Frontal cortex (tissue), 4 donors: ENCODE measurements around the gene PRKCQ. TPM values are rescaled to one million over a fixed set of nuclear protein-coding genes. Genes with fewer than 3 reads are reported as not detected.
"Not testable (repeated sequence)": the region's sequence is repeated elsewhere in the genome, so short reads cannot be mapped to it uniquely, and the experiment has no call there.

Experiments used
- DNase-seq, 2 donors: peaks; one replicate each; pipeline ENCODE4 v3.0.0; 2012; ENCODE audit warnings: low spot score in 2 of 2
- FAIRE-seq: peaks from 2 replicates; lab custom pipeline; 2012; peaks lifted over from hg19 to GRCh38; lab: Jason Lieb, UNC
- total RNA-seq: library from RNA; depleted of rRNA; stranded (reverse); fragments of >200 nt; gene quantifications from one replicate; pipeline ENCODE4 v1.2.3, GENCODE V29; 2014
- donor health status: control.
- donor health status: control.
- donor health status: control.

PRKCQ gene
- total RNA-seq, 1 donor from 2014 or later: 2.0 TPM

DNA sequence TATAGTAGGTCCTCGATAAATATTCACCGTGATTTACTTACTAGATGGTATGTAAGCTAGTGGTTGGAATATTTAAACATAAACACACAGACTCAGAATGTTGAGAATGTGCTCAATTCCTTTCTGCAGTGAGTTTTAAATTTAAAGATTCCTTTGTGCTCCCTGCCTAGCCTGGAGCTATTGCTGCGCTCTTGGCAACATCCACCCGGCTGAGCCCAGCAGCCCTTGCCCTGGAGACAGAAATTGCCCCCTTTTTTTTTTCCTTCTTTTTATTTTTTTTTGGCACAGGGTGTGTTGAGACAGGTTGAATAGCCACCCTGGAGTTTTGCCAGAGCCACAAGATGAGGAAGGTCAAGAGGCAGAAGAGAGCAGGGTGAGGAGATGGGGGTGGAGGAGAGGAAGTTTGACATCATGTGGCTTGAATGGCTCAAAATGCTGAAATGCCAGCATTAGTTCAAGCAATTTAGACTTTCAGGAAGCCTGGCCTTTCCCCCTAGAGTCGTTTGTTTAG, 180.8 kb downstream of the PRKCQ start:
- no peak for FAIRE-seq

DNA sequence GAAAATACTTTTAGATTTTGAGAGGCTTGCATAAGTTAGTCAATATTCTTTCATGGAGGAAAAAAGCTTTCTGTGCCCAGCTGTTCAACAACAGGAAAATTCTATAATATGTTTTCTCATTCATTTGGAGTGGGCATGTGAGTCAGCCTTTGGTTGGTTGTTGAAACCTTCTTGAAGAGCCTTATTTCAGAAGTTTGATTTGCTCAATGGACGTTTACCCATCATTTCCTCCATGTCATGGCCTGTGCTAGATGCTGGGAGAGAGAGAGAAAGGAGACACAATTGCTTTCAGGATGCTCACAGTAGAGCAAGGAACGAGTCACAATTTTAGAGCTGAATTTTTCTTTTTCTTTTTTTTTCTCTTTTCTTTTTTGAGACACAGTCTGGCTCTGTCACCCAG, 181.7 kb downstream of the PRKCQ start:
- DNase-seq (no peak), FAIRE-seq (no peak)

More for the DNA sequence above, 180.8 kb downstream of the PRKCQ start:
- no peak for DNase-seq

DNA sequence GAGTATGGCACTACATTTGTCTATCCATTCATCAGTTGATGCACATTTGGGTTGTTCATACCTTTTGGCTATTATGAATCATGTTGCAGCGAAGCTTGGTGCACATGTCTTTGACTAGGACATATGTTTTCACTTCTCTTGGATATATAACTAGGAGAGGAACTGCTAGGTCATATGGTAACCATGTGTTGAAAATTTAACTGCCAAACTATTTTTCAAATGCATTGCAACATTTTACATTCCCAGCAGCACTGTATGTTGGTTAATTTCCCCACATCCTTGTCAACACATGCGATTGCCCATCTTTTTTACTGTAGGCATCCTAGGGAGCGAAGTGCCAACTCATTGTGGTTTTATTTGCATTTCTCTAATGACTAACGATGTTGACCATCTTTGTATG, 183.4 kb downstream of the PRKCQ start:
- no peak for DNase-seq
- FAIRE-seq: no peak

DNA sequence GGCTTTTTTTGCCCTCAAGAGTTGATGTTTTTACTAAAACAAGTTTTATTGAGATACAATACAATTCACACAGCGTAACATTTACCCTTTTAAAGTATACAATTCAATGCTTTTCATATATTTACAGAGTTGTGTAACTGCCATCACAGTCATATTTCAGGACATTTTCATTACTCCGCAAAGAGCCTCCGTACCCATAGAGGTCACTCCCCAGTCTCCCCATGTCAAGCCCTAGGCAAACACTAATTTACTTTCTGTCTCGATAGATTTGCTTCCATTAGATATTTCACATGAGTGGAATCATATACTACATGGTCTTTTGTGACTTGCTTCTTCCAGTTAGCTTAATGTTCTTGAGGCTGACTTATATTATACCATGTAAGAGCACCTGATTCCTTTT, 183.8 kb downstream of the PRKCQ start:
- no peak for DNase-seq
- FAIRE-seq: no peak

DNA sequence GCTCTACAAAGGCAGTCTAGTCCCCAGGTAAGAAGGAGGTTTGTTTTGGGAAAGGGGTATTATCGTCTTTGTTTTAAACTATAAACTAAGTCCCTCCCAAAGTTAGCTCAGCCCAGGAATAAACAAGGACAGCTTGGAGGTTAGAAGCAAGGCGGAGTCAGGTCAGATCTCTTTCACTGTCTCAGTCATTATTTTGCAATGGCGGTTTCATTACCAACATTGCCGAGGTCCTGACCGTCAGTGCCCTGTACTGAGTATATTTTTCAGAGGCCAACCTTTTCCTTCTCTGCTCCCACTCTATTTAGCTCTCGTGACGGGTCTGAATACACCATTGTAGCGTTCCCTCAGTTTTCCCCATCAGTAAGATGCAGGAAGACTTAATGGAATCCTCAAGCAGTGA, 184.5 kb downstream of the PRKCQ start:
- no peak for DNase-seq
- no peak for FAIRE-seq

DNA sequence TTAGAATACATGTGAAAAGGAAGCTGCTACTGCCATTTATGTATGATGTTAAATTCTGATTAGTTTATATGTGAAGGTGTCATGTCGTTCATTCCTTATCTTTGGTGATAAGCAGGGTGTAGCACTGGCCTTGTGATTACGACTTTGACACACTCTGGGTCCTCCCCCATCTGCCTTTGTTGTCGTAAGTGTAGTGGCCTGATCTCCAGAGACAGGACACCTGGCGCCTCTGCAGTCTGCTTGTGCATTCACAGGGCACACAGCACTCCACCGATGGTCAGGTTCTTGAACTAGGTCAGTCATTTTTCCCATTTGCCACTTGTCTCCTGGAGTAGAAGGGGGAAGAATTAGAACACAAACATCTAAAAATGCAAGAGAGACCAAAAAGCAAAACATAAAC, 186.0 kb downstream of the PRKCQ start:
- DNase-seq (no peak), FAIRE-seq (no peak)

DNA sequence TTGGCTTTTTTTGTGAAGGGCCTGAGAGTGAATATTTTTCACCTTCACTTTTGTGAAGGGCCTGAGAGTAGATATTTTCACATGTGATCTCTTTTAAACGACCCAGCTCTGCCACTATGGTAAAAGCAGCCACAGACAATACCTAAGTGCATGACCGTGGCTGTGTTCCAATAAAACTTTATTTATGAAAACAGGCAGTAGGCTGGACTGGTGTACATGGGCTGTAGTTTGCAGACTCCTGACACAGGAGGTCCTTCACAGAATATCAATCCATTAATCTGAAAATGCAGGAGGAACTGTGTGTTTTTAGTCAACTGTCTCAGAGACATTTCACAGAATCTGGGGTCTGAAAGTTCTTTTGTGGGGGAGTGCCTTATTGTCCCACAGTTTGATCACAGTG, 186.9 kb downstream of the PRKCQ start:
- DNase-seq (no peak), FAIRE-seq (no peak)

DNA sequence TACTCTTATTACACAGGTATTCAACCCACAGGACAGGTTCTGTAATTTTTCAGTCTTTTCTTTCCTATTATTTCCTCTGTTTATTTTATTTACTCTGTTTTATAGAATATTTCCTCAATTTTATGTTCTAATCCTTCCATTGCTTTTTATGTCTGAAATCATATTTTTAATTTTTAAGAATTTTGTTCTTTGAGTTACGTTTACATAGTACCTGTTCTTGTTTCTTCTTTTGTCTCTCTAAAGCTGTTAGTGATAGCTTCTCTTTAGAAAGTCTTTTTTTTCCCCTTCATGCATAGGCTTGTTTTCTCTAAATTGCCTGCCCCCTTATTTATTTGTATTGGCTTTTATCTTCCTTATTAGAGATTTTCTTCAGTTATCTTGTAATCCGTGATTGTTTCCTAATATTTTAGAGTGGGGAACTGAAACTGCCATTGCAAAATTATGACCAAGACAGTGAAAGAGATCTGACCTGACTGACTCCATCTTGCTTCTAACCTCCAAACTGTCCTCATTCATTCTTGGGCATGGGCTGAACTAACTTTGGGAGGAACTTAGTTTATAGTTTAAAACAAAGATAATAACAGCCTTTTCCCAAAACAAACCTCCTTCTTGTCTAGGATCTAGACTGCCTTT, 189.7 kb downstream of the PRKCQ start:
- DNase-seq: no peak
- FAIRE-seq: no peak

DNA sequence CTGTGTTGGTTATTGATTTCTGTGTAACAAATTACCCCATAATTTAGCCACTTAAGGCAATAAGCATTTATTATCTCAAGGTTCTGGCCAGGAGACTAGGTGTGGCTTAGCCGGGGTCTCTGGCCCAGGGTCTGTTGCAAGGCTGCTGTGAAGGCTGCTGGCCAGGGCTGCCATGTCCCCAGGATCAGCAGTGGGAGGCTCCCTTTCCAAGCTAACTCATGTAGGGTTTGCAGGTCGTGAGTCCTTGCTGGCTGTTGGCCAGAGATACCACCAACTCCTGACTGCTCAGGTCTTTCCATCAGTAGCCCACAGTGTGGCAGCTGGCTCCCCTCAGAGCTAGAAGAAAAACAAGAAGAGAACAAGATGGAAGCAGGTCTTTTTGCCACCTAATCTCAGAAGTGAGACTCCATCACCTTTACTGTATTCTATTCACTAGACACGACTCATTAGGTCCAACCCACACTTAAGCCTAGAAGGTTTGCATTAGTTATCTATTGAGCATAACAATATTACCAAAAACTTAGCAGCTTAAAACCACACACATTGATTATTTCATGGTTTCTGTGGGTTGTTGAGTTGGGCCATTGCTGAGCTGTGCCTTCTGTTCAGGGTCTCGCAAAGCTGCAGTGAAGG, 191.7 kb downstream of the PRKCQ start:
- DNase-seq: no peak

DNA sequence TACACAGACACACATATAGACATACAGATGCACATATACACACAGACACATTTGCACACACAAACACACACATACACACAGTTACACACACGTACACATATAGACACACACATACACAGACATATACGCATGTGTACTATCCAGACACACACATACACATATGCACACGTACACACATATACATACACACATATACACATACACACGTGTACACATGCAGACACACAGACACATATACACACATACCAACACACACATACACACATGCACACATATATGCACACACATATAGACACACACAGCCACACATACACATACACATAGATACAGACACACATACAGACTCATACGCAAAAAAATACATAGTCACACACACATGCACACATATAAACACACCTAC, 193.1 kb downstream of the PRKCQ start:
- FAIRE-seq: no peak

More for the DNA sequence above, 191.7 kb downstream of the PRKCQ start:
- no peak for FAIRE-seq

DNA sequence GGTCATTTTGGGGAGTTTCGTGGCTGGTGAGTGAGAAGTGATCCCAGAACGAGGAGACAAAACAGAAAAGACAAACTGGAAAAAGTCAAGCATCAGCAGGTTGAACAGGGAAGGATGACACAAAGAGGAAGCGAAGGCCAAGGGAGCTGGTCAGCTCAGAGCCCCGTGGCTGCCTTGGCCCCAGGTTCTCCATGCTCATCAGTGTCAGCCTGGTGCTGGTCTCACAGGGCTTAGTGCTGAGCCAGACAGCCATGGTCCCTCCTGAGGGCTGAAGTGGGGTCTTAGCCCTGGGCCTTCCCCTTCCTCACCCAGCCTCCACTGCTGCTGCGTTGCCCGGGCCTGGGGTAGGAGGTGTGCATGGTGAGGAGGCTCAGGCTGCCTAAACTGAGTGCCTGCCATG, 193.7 kb downstream of the PRKCQ start:
- DNase-seq: no peak
- FAIRE-seq: no peak

More for the DNA sequence above, 193.1 kb downstream of the PRKCQ start:
- no peak for DNase-seq

DNA sequence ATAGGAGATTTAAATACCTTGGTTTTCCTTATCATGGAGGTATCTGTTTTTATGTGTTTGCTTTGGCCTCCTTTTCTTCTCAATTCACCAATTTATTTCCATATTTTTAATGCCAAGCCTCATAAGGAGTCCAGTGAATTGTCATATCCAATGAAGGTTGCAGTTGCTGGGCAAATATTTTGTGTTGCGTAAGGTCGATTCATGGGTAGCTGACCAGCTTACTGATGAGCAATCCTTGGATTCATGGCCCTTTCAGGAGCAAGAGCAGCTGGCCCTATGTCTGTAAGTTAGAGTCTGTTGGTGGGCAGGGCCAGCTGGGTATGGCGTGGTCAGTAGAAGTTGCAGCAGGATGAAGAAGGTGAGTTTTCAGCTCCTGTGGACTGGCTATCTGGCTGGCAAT, 194.4 kb downstream of the PRKCQ start:
- no peak for FAIRE-seq

DNA sequence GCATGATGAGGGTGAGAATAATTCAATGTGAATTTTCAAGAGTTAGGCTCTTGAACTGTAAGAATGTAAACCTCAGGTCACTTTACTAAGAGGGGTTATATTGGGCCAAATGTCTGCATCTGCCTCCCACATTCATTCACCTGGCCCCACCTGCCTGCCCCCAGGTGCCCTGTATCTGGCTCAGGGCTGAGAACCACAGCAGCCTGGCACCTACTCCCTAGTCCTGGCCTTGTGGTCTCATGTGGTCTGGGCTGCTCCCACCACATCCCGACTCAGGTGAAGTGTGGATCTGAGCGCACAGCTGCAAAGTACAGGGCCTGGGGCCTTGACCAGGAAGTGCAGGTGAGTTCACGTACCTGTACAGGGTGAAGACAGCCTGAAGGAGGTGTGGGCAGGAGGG, 195.2 kb downstream of the PRKCQ start:
- DNase-seq: no peak
- FAIRE-seq: no peak

More for the DNA sequence above, 194.4 kb downstream of the PRKCQ start:
- DNase-seq: no peak

DNA sequence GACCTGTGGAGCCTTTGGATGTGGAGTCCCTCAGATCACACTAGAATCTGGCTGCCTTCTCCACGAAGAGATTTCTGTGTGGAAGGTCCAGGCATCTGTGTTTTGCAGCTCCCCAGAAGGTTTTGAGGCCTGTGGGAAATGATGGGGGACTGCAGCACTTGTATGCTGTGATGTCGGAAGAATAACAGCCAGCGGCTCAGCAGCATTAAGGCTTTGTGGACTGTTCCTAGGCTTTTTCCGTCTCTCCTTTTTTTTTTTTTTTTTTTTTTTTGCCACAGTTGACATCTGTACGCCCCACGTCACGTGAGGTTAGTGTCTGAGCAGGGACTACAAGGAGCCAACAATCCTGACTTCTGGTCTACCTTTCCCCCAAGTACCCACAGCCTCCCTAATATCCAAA, 196.0 kb downstream of the PRKCQ start:
- FAIRE-seq (no peak), DNase-seq (no peak)

DNA sequence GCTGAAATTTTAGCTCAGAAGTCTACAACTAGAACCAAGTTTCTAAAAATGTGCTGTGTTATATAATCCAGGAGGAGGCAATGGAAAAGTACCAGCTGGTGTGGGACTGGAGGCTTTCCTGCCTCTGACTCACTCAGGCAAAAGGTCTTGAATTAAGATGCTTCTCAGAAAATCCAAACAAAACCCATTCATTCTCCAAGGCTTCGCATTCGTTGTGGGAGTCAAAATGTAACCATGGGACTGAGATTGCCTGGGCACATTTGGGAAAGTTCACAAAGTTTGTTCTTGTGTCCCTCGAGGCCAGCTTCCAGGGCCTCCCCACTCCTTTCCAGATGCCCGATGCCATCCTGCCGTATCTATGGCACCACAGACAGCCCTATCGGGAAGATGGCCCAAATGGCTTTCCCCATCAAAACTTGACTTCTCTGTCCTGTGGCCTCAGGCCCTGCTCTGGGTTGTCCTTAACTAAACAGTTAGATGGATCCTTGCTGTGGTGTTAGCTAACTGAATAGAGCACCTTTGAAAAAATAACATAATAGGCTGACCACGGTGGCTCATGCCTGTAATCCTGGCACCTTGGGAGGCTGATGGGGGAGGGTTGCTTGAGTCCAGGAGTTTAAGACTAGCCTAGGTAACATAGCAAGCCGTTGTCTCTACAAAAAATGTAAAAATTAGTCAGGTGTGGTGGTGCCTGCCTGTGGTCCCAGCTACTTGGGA, 196.8 kb downstream of the PRKCQ start:
- DNase-seq (peak in 1 of 2 donors; percentile 43), FAIRE-seq (no peak)

DNA sequence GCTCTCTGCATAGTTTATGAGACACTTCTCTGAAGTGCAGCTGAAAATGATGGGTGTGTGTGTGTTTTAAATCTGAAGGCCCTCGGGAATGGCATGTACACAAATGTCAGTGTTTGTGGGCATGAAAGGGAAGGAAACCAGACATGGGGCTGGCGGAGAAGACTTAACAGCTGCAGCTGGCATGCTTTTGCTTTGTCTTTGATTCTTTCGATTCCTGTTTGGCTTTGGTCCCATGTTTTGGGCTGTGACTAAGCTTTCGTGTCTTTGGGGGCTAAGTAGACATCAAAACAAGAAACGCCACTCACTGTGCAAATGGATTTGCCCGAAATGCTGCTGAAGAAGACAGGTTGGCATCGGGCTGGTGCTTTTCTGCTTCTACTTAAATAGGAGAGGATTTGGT, 198.0 kb downstream of the PRKCQ start:
- DNase-seq: no peak
- no peak for FAIRE-seq

DNA sequence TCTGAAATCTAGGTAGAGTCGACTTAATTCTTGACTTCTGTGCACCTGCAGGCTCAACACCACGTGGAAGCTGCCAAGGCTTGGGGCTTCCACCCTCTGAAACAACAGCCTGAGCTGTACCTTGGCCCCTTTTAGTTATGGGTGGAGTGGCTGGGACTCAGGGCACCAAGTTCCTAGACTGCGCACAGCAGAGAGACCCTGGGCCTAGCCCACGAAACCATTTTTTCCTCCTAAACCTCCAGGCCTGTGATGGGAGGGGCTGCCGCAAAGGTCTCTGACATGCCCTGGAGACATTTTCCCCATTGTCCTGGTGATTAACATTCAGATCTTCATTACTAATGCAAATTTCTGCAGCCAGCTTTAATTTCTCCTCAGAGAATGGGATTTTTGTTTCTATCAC, 199.6 kb downstream of the PRKCQ start:
- FAIRE-seq, DNase-seq: not testable (repeated sequence)

DNA sequence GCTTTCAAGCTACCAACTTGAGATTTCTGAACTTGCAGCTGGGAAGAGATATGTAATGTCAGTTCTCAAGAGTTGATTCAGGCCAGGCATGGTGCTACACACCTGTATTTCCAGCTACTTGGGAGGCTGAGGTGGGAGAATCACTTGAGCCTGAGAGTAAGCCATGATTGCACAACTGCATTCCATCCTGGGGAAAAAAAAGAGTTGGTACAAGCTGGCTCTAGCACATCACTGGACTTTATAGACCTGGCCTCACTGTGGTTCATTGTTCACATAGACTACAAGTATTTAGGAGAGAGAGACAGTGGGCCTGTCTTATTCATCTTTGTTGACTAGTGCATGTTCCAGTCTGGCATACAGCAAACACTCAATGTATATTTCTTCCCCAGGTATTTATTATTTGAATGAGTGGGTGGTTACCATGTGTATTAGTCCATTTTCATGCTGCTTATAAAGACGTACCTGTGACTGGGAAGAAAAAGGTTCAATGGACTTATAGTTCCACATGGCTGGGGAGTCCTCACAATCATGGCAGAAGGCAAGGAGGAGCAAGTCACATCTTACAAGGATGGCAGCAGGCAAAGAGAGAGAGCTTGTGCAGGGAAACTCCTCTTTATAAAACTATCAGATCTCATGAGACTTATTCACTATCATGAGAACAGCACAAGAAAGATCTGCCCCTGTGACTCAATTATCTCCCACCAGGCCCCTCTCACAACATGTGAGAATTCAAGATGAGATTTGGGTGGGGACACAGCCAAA, 200.9 kb downstream of the PRKCQ start:
- FAIRE-seq: no peak
- DNase-seq: no peak
